ENCODE measurements around the gene LIN54. TPM values are rescaled to one million over a fixed set of nuclear protein-coding genes. Genes with fewer than 3 reads are reported as not detected.
"Not testable (repeated sequence)": the region's sequence is repeated elsewhere in the genome, so short reads cannot be mapped to it uniquely, and the experiment has no call there.

The LIN54 gene
- total and polyA plus RNA-seq, 12 donors: 1.4 to 18.2 (median 9.8) TPM

DNA sequence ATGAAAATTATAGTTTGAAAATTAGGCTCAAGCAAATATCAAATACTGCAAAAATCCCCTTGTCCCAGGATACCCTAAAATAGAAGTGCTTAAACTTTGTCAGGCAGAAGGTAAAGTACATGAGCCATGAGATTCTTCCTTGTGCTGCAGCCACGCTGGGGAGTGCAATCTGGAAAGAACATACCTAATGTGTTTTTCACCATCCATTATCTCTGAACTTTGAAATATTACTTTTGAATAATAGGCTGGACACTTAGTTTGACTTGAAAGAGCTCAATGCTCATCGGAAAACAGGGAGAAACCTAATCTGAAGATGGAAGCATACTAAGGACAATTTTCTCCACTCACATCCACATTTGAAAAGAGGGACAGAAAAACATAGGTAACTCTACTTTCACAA, 91.2 kb downstream of the LIN54 start:
- H3K4me1 ChIP-seq (replicated peaks in 1 of 2): no peaks in the 10 kb centered on the region
- 82 to 89% (median 84%) methylated on average over 2 of the region's 2 CpGs for WGBS, 4 donors
- intact Hi-C loops (cut with DNase I): no loop called here
- no peak overlapping the region for H3K4me3 ChIP-seq
- no peaks in the 10 kb centered on the region for H3K27me3 ChIP-seq
- no peak for TF ChIP-seq POLR2A (IDR thresholded peaks at IDR 0.05)
- TF ChIP-seq, protein P1, sequence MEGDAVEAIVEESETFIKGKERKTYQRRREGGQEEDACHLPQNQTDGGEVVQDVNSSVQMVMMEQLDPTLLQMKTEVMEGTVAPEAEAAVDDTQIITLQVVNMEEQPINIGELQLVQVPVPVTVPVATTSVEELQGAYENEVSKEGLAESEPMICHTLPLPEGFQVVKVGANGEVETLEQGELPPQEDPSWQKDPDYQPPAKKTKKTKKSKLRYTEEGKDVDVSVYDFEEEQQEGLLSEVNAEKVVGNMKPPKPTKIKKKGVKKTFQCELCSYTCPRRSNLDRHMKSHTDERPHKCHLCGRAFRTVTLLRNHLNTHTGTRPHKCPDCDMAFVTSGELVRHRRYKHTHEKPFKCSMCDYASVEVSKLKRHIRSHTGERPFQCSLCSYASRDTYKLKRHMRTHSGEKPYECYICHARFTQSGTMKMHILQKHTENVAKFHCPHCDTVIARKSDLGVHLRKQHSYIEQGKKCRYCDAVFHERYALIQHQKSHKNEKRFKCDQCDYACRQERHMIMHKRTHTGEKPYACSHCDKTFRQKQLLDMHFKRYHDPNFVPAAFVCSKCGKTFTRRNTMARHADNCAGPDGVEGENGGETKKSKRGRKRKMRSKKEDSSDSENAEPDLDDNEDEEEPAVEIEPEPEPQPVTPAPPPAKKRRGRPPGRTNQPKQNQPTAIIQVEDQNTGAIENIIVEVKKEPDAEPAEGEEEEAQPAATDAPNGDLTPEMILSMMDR (IDR thresholded peaks at IDR 0.05): no peak
- H3K9me3 ChIP-seq (replicated peaks in 1 of 3): no peaks in the 10 kb centered on the region
- H3K36me3 ChIP-seq (replicated peaks in 1 of 2): no peaks in the 10 kb centered on the region
- DNase-seq: no peak
- H3K27ac ChIP-seq: no peak overlapping the region

DNA sequence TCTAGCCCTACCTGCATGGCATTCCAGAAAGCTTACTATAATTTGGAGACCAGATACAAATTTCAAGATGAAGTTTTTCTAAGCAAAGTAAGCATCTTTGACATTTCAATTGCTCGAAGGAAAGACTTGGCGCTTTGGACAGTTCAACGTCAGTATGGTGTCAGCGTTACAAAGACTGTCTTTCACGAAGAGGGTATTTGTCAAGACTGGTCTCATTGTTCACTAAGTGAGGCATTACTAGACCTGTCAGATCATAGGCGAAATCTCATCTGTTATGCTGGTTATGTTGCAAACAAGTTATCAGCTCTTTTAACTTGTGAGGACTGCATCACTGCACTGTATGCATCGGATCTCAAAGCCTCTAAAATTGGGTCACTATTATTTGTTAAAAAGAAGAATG, 92.5 kb downstream of the LIN54 start:
- Histone ChIP-seq H3K36me3 (replicated peaks in 1 of 2) (no peaks in the 10 kb centered on the region), H3K9me3 (replicated peaks in 1 of 3) (no peaks in the 10 kb centered on the region), H3K27me3 (no peaks in the 10 kb centered on the region), H3K4me3 (no peak overlapping the region), H3K4me1 (replicated peaks in 1 of 2) (no peaks in the 10 kb centered on the region), H3K27ac (no peak overlapping the region)
- TF ChIP-seq, protein P1 (IDR thresholded peaks at IDR 0.05): no peak
- TF ChIP-seq POLR2A (IDR thresholded peaks at IDR 0.05): no peak
- DNase-seq: no peak
- WGBS, 4 donors: 88 to 97% (median 93%) methylated on average over 7 of the region's 7 CpGs
- intact Hi-C loops (cut with DNase I): no loop called here

DNA sequence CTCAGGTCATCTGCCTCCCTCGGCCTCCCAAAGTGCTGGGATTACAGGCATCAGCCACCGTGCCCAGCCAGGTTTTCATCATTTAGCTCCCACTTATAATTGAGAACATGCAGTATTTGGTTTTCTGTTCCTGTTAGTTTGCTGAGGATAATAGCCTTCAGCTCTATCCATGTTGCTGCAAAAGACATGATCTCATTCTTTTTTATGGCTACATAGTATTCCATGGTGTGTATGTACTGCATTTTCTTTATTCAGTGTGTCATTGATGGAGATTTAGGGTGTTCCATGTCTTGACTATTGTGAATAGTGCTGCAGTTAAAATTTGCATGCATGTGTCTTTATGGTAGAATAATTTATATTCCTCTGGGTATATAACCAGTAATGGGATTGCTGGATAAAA, 96.7 kb downstream of the LIN54 start:
- H3K27ac ChIP-seq; H3K9me3 ChIP-seq (replicated peaks in 1 of 3); intact Hi-C loops (cut with DNase I); DNase-seq; H3K27me3 ChIP-seq; H3K4me3 ChIP-seq; H3K4me1 ChIP-seq (replicated peaks in 1 of 2); H3K36me3 ChIP-seq (replicated peaks in 1 of 2): not testable (repeated sequence)
- 97 to 100% (median 99%) methylated on average over 2 of the region's 2 CpGs for WGBS, 4 donors

DNA sequence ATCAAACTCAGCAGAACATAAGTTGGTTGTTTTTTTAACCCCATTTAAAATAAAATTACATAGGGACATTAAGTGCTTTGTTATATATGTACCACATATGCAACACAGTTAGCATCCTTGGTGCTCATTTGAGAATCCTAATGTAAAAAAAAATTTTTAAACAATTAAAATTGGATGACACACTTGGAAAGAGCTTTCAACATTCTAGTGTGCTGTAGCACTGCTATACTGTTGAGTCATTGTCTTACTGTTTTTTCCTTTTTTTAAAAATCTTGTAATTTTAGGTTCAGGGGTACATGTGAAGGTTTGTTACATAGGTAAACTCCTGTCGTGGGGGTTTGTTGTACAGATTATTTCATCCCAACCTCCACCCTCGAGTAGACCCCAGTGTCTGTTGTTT, 97.3 kb downstream of the LIN54 start:
- no peak overlapping the region for H3K27ac ChIP-seq
- 46 to 48% (median 47%) methylated on average over 2 of the region's 2 CpGs for WGBS, 4 donors
- no peak overlapping the region for H3K4me3 ChIP-seq
- intact Hi-C loops (cut with DNase I): no loop called here
- H3K27me3 ChIP-seq: no peaks in the 10 kb centered on the region
- TF ChIP-seq POLR2A (IDR thresholded peaks at IDR 0.05): no peak
- TF ChIP-seq, protein P1 (IDR thresholded peaks at IDR 0.05): no peak
- no peaks in the 10 kb centered on the region for H3K36me3 ChIP-seq (replicated peaks in 1 of 2)
- DNase-seq: no peak
- H3K9me3 ChIP-seq (replicated peaks in 1 of 3): no peaks in the 10 kb centered on the region
- H3K4me1 ChIP-seq (replicated peaks in 1 of 2): no peaks in the 10 kb centered on the region

DNA sequence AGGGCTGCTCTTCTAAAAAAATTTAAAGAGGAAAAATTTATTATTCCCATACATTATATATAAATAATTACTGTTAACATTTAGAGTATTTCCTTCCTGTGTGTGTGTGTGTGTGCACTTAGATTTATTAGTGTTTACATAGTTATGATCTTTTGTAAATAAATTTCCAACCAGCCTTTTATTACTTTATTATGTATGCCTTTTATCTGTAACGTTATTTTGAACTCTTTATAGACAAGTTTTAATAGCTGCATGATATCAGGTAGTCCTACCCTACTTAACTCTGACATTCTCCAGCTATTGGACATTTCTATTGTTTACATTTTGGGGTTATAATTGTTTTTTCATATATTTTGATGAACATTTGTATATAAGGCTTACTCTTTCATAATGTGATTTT, 101.3 kb downstream of the LIN54 start:
- WGBS, 4 donors: 57 to 65% (median 59%) methylated on average over 1 of the region's 1 CpG
- no peak overlapping the region for H3K27ac ChIP-seq
- intact Hi-C loops (cut with DNase I): loop anchor here in 1 of 2 donors (10.0 kb wide), 1 partner anchor 95 kb away; no protein-coding TSS in a partner anchor
- TF ChIP-seq POLR2A (IDR thresholded peaks at IDR 0.05): no peak
- TF ChIP-seq, protein P1 (IDR thresholded peaks at IDR 0.05): no peak
- H3K9me3 ChIP-seq (replicated peaks in 1 of 3): no peaks in the 10 kb centered on the region
- no peak overlapping the region for H3K4me3 ChIP-seq
- H3K36me3 ChIP-seq (replicated peaks in 1 of 2): no peaks in the 10 kb centered on the region
- no peaks in the 10 kb centered on the region for H3K27me3 ChIP-seq
- H3K4me1 ChIP-seq (replicated peaks in 1 of 2): no peaks in the 10 kb centered on the region
- no peak for DNase-seq
